ENCODE results near the gene KPNA6.
"Not testable (repeated sequence)": the region's sequence is repeated elsewhere in the genome, so short reads cannot be mapped to it uniquely, and the experiment has no call there.

Gene KPNA6

DNA sequence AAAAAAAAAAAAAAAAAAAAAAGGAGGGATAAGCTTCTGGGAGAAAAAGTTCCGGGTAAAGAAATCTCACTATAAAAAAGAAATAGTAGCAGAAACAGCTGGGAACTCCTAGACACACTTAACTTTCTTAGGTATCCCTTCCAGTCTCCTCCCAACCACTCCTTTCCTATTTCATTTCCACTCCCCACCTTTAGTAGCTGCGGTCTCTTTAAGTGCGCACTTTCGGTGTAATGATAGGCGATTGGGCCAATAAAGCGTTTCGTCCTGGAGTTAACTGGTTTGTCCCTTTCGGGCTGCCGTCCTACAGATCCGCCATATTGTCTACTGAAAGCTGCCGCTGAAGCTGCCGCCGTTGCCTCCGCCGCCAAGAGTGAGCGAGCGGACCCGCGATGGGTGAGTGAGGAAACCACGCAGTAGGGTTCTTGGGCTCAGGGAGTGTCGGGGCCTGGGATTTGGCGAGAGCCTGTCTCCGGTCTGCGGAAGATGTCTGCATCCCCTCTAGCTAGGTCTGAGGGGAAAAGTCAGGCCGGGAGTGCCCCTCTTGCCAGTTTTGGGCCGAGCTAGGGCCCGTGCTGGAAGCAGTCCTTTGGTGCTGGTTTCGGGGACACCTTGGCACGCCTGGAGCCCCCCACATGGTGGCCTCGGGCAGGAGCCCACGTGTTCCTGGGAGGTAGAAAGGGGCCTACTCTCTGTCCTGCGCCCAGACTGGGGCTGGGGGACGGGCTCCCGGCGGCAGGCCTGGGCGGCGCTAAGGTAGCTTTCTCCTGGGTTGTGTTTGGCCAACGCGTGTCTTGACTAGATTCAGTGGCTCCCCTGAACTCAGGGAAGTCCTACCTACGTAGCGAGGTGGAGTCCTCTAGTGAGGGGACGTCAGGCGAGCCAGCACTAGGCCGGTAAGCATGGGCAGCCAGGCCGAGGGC is at the start of gene KPNA6:
Gene KPNA6, plus strand, starts transcription at position 315 of the 920 bp plus-strand sequence. Its CDS starts 75 bp downstream, at position 390.
- Mint-ChIP-seq H3K36me3 (peaks cover 2% of the 10 kb centered on the region), H3K27ac (peak within 1 kb of the TSS; percentile 98), H3K4me1 (ENCODE audit: low read depth) (peaks cover 42% of the 10 kb centered on the region), H3K27me3 (no peaks in the 10 kb centered on the region), H3K9me3 (ENCODE audit: low read depth) (no peaks in the 10 kb centered on the region), H3K4me3 (peak within 1 kb of the TSS; percentile 98)

- Mint-ChIP-seq H3K9me3 (ENCODE audit: low read depth) (no peaks in the 10 kb centered on the region), H3K4me1 (ENCODE audit: low read depth) (no peaks in the 10 kb centered on the region), H3K27ac (peak overlapping the region; percentile 50), H3K27me3 (no peaks in the 10 kb centered on the region), H3K4me3 (no peak overlapping the region), H3K36me3 (no peaks in the 10 kb centered on the region)
Measured at GRCh38 chr1:32060914-32061313, 46.9 kb upstream of the KPNA6 start.

- Mint-ChIP-seq H3K27me3 (no peaks in the 10 kb centered on the region), H3K27ac (peak overlapping the region; percentile 42), H3K4me3 (no peak overlapping the region), H3K9me3 (ENCODE audit: low read depth) (no peaks in the 10 kb centered on the region), H3K36me3 (no peaks in the 10 kb centered on the region), H3K4me1 (ENCODE audit: low read depth) (peaks cover 7% of the 10 kb centered on the region)
Measured at GRCh38 chr1:32062867-32063230, 45.0 kb upstream of the KPNA6 start.

GRCh38 chr1:32063261-32063681 is 44.6 kb upstream of the KPNA6 start:
- no peaks in the 10 kb centered on the region for H3K9me3 Mint-ChIP-seq (ENCODE audit: low read depth)
- H3K4me1 Mint-ChIP-seq (ENCODE audit: low read depth), result peaks cover 7% of the 10 kb centered on the region
- H3K4me3 Mint-ChIP-seq, result no peak overlapping the region
- H3K27ac Mint-ChIP-seq, result peak overlapping the region; percentile 16
- no peaks in the 10 kb centered on the region for H3K27me3 Mint-ChIP-seq
- H3K36me3 Mint-ChIP-seq, result no peaks in the 10 kb centered on the region

DNA sequence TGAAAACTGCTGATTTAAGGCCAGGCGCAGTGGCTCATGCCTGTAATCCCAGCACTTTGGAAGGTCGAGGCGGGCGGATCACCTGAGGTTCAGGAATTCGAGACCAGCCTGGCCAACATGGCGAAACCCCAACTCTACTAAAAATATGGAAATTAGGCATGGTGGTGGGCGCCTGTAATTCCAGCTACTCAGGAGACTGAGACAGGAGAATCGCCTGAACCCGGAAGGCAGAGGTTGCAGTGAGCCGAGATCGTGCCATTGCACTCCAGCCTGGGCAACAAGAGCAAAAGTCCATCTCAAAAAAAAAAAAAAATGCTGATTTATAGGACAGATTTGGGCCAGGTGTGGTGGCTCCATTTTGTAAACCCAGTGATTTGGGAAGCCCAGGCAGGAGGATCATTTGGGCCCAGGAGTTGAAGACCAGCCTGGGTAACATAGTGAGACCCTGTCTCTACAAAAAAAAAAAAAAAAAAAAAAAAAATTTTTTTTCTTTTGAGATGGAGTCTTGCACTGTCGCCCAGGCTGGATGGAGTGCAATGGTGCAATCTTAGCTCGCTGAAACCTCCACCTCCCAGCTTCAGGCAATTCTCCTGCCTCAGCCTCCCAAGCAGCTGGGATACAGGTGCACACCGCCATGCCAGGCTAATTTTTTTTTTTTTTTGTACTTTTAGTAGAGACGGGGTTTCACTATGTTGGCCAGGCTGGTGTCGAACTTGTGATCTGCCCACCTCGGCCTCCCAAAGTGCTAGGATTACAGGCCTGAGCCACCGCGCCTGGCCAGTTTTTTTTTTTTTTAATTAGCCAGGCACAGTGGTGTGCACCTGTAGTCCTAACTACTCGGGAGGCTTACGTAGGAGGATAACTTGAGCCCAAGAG is 42.0 kb upstream of the KPNA6 start:
- not testable (repeated sequence) for H3K27me3 Mint-ChIP-seq; H3K27ac Mint-ChIP-seq; H3K4me3 Mint-ChIP-seq; H3K9me3 Mint-ChIP-seq (ENCODE audit: low read depth); H3K36me3 Mint-ChIP-seq
- peaks cover 11% of the 10 kb centered on the region for H3K4me1 Mint-ChIP-seq (ENCODE audit: low read depth)

GRCh38 chr1:32066489-32066873 is 41.4 kb upstream of the KPNA6 start:
- Mint-ChIP-seq H3K36me3 (no peaks in the 10 kb centered on the region), H3K4me3 (no peak overlapping the region), H3K9me3 (ENCODE audit: low read depth) (no peaks in the 10 kb centered on the region), H3K27ac (no peak overlapping the region), H3K4me1 (ENCODE audit: low read depth) (peaks cover 11% of the 10 kb centered on the region), H3K27me3 (no peaks in the 10 kb centered on the region)

GRCh38 chr1:32068957-32069588 is 38.8 kb upstream of the KPNA6 start:
- Mint-ChIP-seq H3K4me3 (no peak overlapping the region), H3K27ac (peak overlapping the region; percentile 34), H3K9me3 (ENCODE audit: low read depth) (no peaks in the 10 kb centered on the region), H3K27me3 (no peaks in the 10 kb centered on the region), H3K4me1 (ENCODE audit: low read depth) (peaks cover 26% of the 10 kb centered on the region), H3K36me3 (no peaks in the 10 kb centered on the region)

GRCh38 chr1:32071758-32072621 is 35.9 kb upstream of the KPNA6 start:
- no peaks in the 10 kb centered on the region for H3K36me3 Mint-ChIP-seq
- H3K4me1 Mint-ChIP-seq (ENCODE audit: low read depth), result peaks cover 31% of the 10 kb centered on the region
- no peaks in the 10 kb centered on the region for H3K9me3 Mint-ChIP-seq (ENCODE audit: low read depth)
- H3K27ac Mint-ChIP-seq, result peak overlapping the region; percentile 93
- no peaks in the 10 kb centered on the region for H3K27me3 Mint-ChIP-seq
- peak overlapping the region; percentile 94 for H3K4me3 Mint-ChIP-seq

- H3K4me3 Mint-ChIP-seq, result peak within 1 kb of the TSS; percentile 94
- H3K27me3 Mint-ChIP-seq, result no peaks in the 10 kb centered on the region
- H3K27ac Mint-ChIP-seq, result peak within 1 kb of the TSS; percentile 93
- H3K4me1 Mint-ChIP-seq (ENCODE audit: low read depth), result peaks cover 34% of the 10 kb centered on the region
- no peaks in the 10 kb centered on the region for H3K36me3 Mint-ChIP-seq
- no peaks in the 10 kb centered on the region for H3K9me3 Mint-ChIP-seq (ENCODE audit: low read depth)
Measured at GRCh38 chr1:32072622-32073298, 35.1 kb upstream of the KPNA6 start, which contains the start of gene TMEM39B. TSS of gene TMEM39B (plus strand) at chr1:32072939. CDS start at chr1:32073048, 109 bp downstream.

GRCh38 chr1:32073299-32074229 is 34.3 kb upstream of the KPNA6 start:
- H3K4me3 Mint-ChIP-seq, result peak overlapping the region; percentile 94
- H3K9me3 Mint-ChIP-seq (ENCODE audit: low read depth), result no peaks in the 10 kb centered on the region
- H3K36me3 Mint-ChIP-seq, result no peaks in the 10 kb centered on the region
- peak overlapping the region; percentile 93 for H3K27ac Mint-ChIP-seq
- peaks cover 34% of the 10 kb centered on the region for H3K4me1 Mint-ChIP-seq (ENCODE audit: low read depth)
- no peaks in the 10 kb centered on the region for H3K27me3 Mint-ChIP-seq

- Mint-ChIP-seq H3K27me3 (no peaks in the 10 kb centered on the region), H3K36me3 (no peaks in the 10 kb centered on the region), H3K27ac (peak overlapping the region; percentile 2), H3K4me3 (peak overlapping the region; percentile 5), H3K4me1 (ENCODE audit: low read depth) (peaks cover 30% of the 10 kb centered on the region), H3K9me3 (ENCODE audit: low read depth) (no peaks in the 10 kb centered on the region)
Measured at GRCh38 chr1:32074841-32075240, 33.0 kb upstream of the KPNA6 start.

GRCh38 chr1:32077451-32077850 is 30.4 kb upstream of the KPNA6 start:
- Mint-ChIP-seq H3K4me3 (no peak overlapping the region), H3K27ac (no peak overlapping the region)

DNA sequence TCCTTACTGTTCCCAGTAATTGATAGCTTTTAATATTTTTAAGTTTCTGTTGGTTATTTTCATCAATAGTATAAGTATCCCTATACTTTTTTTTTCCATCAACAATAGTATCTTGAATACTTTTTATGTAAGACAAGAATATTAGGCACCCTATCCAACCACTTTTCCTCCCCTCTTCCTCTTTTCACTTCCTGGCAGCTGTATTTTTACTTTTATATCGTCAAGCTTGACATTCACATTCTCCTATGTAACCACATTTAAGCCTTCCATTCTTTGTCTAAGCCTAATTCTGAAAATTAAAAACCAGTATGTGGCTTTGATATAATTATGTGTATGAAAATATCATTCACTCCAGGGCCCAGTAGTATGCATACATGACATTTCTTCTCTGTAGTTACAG is 25.8 kb upstream of the KPNA6 start:
- H3K4me3 Mint-ChIP-seq, result no peak overlapping the region
- no peaks in the 10 kb centered on the region for H3K9me3 Mint-ChIP-seq (ENCODE audit: low read depth)
- peaks cover 9% of the 10 kb centered on the region for H3K4me1 Mint-ChIP-seq (ENCODE audit: low read depth)
- peaks cover 13% of the 10 kb centered on the region for H3K36me3 Mint-ChIP-seq
- H3K27ac Mint-ChIP-seq, result no peak overlapping the region
- H3K27me3 Mint-ChIP-seq, result no peaks in the 10 kb centered on the region

More at GRCh38 chr1:32077451-32077850, 30.4 kb upstream of the KPNA6 start:
- no peaks in the 10 kb centered on the region for H3K27me3 Mint-ChIP-seq
- H3K4me1 Mint-ChIP-seq (ENCODE audit: low read depth), result peaks cover 25% of the 10 kb centered on the region
- no peaks in the 10 kb centered on the region for H3K9me3 Mint-ChIP-seq (ENCODE audit: low read depth)
- H3K36me3 Mint-ChIP-seq, result peaks cover 5% of the 10 kb centered on the region

Data from activated naive CD8-positive, alpha-beta T cell (primary cell).